Activated CD8-positive, alpha-beta T cell treated with anti-CD3 and anti-CD28 coated beads, Interleukin-2, amount 10 ng/mL, durations not matched to agents 7 days and 5 days (primary cell): ENCODE data around the gene PTPN22. TPM values are rescaled to one million over a fixed set of nuclear protein-coding genes. Genes with fewer than 3 reads are reported as not detected.
"Not testable (repeated sequence)": the region's sequence is repeated elsewhere in the genome, so short reads cannot be mapped to it uniquely, and the experiment has no call there.

Experiments used
- ATAC-seq: fragments of 150-1000 bp; cut with Tn5 transposase; one replicate; pipeline ENCODE4 v1.10.0; 2021; ENCODE audit warnings: moderate library complexity
- CTCF ChIA-PET: fragments of 350-600 bp; sonication (Branson Sonifier 250); formaldehyde crosslinking; loops from one replicate; lab custom pipeline; 2021; ENCODE audit warnings: antibody characterized with exemption; lab: Charles Lee
- POLR2A ChIA-PET: fragments of 350-600 bp; sonication (Branson Sonifier 250); formaldehyde crosslinking; loops from one replicate; lab custom pipeline; 2021; ENCODE audit warnings: antibody characterized with exemption; lab: Charles Lee
- DNase-seq: peaks from one replicate; pipeline ENCODE4 v3.0.0-alpha.2; 2020
- H3K27ac Mint-ChIP-seq: one replicate; pipeline ENCODE4 v1.8.0; 2021; ENCODE audit warnings: mild to moderate bottlenecking, mixed read lengths
- H3K27me3 Mint-ChIP-seq: one replicate; pipeline ENCODE4 v1.8.0; 2021; ENCODE audit warnings: low read depth, mixed read lengths
- H3K36me3 Mint-ChIP-seq: one replicate; pipeline ENCODE4 v1.8.0; 2021; ENCODE audit warnings: low read depth, mixed read lengths
- H3K4me1 Mint-ChIP-seq: one replicate; pipeline ENCODE4 v1.8.0; 2021; ENCODE audit warnings: low read depth, mixed read lengths
- H3K4me3 Mint-ChIP-seq: one replicate; pipeline ENCODE4 v1.8.0; 2021; ENCODE audit warnings: mild to moderate bottlenecking, mixed read lengths
- H3K9me3 Mint-ChIP-seq: one replicate; pipeline ENCODE4 v1.8.0; 2022; ENCODE audit warnings: mixed read lengths; ENCODE audit not compliant: insufficient read depth
- total RNA-seq, 2 experiments: library from RNA; stranded (reverse); gene quantifications; one replicate each; pipeline ENCODE4 v1.2.3, GENCODE V29; 2021

PTPN22 gene
- total RNA-seq, 2 experiments from 2014 or later, result 74.8 to 78.9 TPM

DNA sequence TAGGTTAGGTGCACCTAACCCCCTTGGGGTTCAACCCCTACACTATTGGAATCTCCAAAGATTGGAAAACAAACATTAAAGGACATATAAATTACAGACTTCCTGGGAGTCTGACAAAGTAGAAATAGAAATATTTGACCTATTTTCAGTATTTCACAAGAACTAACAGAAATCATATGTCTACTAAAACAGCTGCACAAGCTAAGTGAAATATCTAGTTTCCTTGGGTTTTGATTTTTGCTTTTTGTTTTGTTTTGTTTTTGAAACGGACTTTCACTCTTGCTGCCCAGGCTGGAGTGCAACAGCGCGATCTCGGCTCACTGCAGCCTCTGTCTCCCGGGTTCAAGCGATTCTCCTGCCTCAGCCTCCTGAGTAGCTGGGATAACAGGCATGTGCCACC is 18.8 kb downstream of the PTPN22 start:
- H3K9me3 Mint-ChIP-seq, H3K27ac Mint-ChIP-seq, DNase-seq, H3K27me3 Mint-ChIP-seq, ATAC-seq, CTCF ChIA-PET, H3K4me3 Mint-ChIP-seq, POLR2A ChIA-PET: not testable (repeated sequence)
- Mint-ChIP-seq H3K36me3 (peaks cover 77% of the 10 kb centered on the region), H3K4me1 (peaks cover 26% of the 10 kb centered on the region)

DNA sequence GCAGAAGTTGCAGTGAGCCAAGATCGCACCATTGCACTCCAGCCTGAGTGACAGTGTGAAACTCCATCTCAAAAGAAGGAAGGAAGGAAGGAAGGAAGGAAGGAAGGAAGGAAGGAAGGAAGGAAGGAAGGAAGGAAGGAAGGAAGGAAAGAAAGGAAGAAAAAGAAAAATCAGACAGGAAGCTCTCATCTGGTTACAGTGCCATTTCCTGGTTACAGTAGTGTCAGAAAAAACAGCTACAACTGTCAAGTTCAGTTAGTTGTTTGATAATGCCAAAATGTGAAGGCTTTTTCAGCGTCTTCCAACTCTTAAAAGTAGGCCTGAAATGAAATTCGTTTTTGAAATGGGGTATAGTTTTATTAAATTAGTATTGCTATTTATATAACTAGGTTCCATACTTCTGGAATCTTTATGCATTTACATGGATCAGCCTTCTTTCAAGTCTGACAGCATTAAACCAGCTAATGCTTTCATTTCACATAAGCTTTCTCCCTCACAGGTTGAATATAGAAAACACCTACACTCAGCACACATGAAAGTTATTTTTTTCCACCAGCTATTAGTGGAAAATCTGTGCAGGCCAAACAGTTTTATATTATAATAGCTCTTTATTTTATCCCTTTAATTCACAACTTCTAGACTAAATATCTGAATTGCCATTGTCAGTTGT is 21.2 kb downstream of the PTPN22 start:
- H3K27ac Mint-ChIP-seq, result peak overlapping the region; percentile 65
- no peaks in the 10 kb centered on the region for H3K27me3 Mint-ChIP-seq
- no peak for DNase-seq
- H3K36me3 Mint-ChIP-seq, result peaks cover 78% of the 10 kb centered on the region
- peak; percentile 52 for ATAC-seq
- H3K9me3 Mint-ChIP-seq, result peaks cover 13% of the 10 kb centered on the region
- CTCF ChIA-PET, result interaction anchor here (0.6 to 2.3 kb wide), 9 partner anchors 10 to 126 kb away, joined by 3 to 11 read pairs (median 3); partner anchors contain the start of genes AP4B1, DCLRE1B and HIPK1
- H3K4me3 Mint-ChIP-seq, result no peak overlapping the region
- POLR2A ChIA-PET, result interaction anchor here (0.6 to 1.3 kb wide), 4 partner anchors 17 to 22 kb away, joined by 3 to 5 read pairs (median 4); no protein-coding TSS in a partner anchor
- H3K4me1 Mint-ChIP-seq, result peaks cover 26% of the 10 kb centered on the region

DNA sequence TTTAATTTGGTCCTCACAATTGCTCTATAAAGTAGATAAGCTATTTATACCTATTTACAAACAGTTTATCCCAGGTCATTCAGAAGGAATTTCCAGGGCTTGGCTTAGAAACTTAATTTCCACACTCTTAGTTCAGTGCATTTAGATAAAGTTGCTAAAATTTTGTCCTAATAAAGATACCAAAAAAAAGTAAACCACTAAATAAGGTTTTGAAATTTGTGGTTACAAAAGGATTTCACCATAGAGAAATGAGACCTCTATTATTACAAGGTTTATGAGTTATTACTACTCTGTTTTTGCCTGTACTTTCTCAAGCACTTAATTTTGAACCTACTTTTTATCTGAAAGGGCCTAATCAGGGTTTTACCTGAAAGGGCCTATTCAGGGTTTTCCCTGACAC is 22.4 kb downstream of the PTPN22 start:
- Mint-ChIP-seq H3K4me1 (peaks cover 23% of the 10 kb centered on the region), H3K27me3 (no peaks in the 10 kb centered on the region), H3K36me3 (peaks cover 74% of the 10 kb centered on the region), H3K9me3 (peaks cover 13% of the 10 kb centered on the region), H3K4me3 (no peak overlapping the region), H3K27ac (no peak overlapping the region)
- POLR2A ChIA-PET, result no interaction called here
- CTCF ChIA-PET, result interaction anchor here (1.6 to 2.3 kb wide), 2 partner anchors 11 to 103 kb away, joined by 3 to 11 read pairs; no protein-coding TSS in a partner anchor
- DNase-seq (no peak), ATAC-seq (no peak)

DNA sequence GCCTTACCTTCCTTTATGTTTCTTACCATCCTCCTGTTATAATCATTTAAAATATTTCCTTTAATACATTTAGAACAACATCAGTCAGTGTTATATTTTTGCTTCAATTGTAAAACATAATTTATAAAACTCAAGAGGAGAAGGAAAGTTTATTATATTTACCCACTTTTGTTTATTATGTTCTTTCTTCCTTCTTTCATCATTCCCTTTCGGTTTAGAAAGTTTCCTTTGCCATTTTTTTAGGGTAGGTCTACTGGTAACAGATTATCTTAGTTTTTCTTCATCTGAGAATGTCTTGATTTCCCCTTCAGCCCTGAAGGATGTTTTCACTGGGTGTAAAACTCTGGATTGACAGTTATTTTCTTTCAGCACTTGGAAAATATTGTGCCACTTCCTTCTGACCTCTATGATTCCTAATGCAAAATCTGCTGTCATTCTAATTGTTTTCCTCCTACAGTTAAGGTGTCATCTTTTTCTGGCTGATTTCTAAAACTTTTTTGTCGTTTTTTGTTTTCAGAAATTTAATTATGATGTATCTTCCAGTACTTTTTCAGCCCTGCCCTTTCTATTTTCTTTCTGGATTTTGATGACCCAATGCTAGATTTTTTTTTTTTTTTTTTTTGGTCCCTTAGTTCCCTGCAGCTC is 25.0 kb downstream of the PTPN22 start:
- peaks cover 18% of the 10 kb centered on the region for H3K4me1 Mint-ChIP-seq
- H3K9me3 Mint-ChIP-seq, result peaks cover 13% of the 10 kb centered on the region
- H3K4me3 Mint-ChIP-seq, result no peak overlapping the region
- POLR2A ChIA-PET, result no interaction called here
- CTCF ChIA-PET, result no interaction called here
- no peak overlapping the region for H3K27ac Mint-ChIP-seq
- peaks cover 78% of the 10 kb centered on the region for H3K36me3 Mint-ChIP-seq
- no peaks in the 10 kb centered on the region for H3K27me3 Mint-ChIP-seq
- no peak for DNase-seq
- no peak for ATAC-seq

DNA sequence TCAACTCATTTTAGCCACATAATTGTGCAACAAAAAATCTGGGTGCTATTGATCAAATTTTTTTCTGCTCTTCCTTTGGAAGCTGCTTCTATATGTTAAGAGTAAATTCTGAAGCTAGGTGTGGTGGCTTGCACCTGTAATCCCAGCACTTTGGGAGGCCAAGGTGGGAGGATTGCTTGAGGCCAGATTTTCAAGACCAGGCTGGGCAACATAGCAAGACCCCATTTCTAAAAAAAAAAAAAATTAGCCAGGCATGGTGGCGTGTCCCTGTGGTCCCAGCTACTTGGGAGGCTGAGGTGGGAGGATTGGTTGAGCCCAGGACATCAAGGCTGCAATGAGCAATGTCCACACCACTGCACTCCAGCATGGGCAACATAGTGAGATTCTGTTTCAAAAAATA is 35.0 kb downstream of the PTPN22 start:
- Mint-ChIP-seq H3K9me3 (no peaks in the 10 kb centered on the region), H3K27me3 (no peaks in the 10 kb centered on the region), H3K4me3 (no peak overlapping the region), H3K4me1 (peaks cover 5% of the 10 kb centered on the region), H3K27ac (no peak overlapping the region), H3K36me3 (peaks cover 56% of the 10 kb centered on the region)
- ATAC-seq (no peak), DNase-seq (no peak)
- ChIA-PET POLR2A (interaction anchor here (0.9 kb wide), 1 partner anchor 33 kb away, joined by 3 read pairs; no protein-coding TSS in a partner anchor), CTCF (interaction anchor here (0.9 to 3.0 kb wide), 9 partner anchors 13 to 127 kb away, joined by 3 to 17 read pairs (median 7); partner anchors contain the start of genes AP4B1 and HIPK1)

DNA sequence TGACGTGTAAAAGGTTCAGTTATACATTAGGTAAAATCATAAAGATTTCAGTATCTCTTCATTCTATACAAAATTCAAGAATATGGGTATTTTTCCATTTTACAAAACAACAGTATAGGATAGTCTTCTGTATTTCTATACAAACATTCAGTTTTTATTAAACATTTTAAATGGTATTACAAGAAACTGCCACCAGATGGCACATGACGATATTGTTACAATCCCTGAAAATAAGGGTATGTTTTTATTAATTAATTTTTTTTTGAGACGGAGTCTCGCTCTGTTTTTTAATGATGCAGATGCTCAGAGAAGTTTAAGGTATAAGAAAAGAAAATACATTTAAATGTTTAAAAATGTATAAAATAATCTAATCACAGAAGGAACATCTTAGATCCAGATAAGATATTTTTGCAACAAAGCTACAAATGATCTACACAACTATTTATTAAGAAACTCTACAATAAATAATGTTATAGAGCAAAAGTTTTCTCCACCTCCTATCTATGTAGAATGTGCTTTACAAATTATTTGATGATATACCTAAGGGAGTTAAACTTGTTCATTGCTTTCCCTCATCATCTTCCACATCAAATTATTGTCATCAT is 35.7 kb downstream of the PTPN22 start:
- no peak overlapping the region for H3K4me3 Mint-ChIP-seq
- H3K4me1 Mint-ChIP-seq, result peaks cover 5% of the 10 kb centered on the region
- ChIA-PET CTCF (interaction anchor here (0.8 to 3.5 kb wide), 16 partner anchors 12 to 143 kb away, joined by 3 to 23 read pairs (median 6); partner anchors contain the start of genes AP4B1, DCLRE1B, HIPK1 and OLFML3), POLR2A (interaction anchor here (1.0 kb wide), 1 partner anchor 93 kb away, joined by 3 read pairs; the partner anchor contains the start of gene HIPK1)
- DNase-seq, result peak; percentile 41
- no peaks in the 10 kb centered on the region for H3K27me3 Mint-ChIP-seq
- no peak for ATAC-seq
- peaks cover 57% of the 10 kb centered on the region for H3K36me3 Mint-ChIP-seq
- no peaks in the 10 kb centered on the region for H3K9me3 Mint-ChIP-seq
- no peak overlapping the region for H3K27ac Mint-ChIP-seq

DNA sequence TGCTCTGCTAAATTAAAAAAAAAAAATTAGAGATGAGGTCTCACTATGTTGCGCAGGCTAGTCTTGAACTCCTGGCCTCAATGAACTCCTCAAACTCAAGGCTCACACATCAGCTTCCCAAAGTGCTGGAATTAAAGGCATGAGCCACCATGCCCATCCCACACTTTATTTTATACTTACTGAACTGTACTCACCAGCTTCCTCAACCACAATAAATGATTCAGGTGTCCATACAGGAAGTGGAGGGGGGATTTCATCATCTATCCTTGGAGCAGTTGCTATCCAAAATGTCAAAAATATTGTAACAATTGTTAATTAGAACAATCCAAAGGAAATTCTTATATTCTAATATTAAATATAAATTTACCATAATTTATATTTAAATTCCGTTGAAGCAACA is 36.8 kb downstream of the PTPN22 start:
- POLR2A ChIA-PET, result interaction anchor here (1.0 kb wide), 1 partner anchor 94 kb away, joined by 3 read pairs; the partner anchor contains the start of gene HIPK1
- no peak for ATAC-seq
- H3K27ac Mint-ChIP-seq, result no peak overlapping the region

DNA sequence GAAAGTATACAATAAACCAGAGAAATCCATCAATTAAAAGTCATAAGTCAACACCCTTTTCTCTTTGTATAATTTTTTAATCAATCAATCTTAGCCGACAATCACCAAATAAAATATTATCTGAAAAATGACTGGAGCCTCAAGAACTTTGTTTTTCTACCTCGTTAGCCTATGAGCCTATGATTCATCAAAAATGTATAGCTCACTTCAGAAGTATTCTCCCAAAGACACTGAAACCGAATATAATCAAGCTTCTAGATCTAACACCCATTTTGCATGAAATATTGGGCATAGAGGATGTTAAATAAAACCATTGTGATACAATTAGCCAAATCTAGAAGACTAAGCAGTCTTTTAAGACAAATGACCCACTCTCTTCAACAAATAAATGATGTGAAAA is 41.5 kb downstream of the PTPN22 start:
- Mint-ChIP-seq H3K4me1 (no peaks in the 10 kb centered on the region), H3K9me3 (no peaks in the 10 kb centered on the region), H3K27ac (no peak overlapping the region), H3K36me3 (peaks cover 50% of the 10 kb centered on the region), H3K4me3 (no peak overlapping the region), H3K27me3 (no peaks in the 10 kb centered on the region)
- ChIA-PET CTCF (no interaction called here), POLR2A (no interaction called here)
- DNase-seq (no peak), ATAC-seq (no peak)

More for the DNA sequence above, 36.8 kb downstream of the PTPN22 start:
- CTCF ChIA-PET, result interaction anchor here (0.8 to 3.5 kb wide), 13 partner anchors 11 to 448 kb away, joined by 3 to 23 read pairs (median 7); partner anchors contain the start of genes AP4B1, DCLRE1B, HIPK1 and OLFML3
- no peak overlapping the region for H3K4me3 Mint-ChIP-seq
- H3K4me1 Mint-ChIP-seq, result peaks cover 5% of the 10 kb centered on the region
- no peak for DNase-seq
- H3K36me3 Mint-ChIP-seq, result peaks cover 54% of the 10 kb centered on the region
- no peaks in the 10 kb centered on the region for H3K27me3 Mint-ChIP-seq
- H3K9me3 Mint-ChIP-seq, result no peaks in the 10 kb centered on the region

DNA sequence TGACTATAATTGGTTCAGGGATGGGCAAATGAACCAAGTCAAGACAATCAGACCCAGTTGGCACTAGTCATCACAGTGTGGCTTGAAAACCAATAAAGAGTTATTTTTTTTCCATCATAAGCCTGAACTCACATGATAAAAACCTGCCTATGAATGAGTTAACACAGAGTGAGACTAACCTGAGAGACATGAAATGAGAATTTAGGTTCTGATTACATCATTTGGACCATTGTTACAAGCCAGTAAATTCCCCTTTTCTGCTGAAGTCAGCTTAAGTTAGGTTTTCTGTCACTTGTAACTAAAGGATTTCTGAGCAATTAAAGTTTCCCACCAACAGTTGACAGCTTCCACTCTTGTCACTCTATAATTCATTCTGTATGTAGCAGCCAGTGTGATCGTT is 49.6 kb downstream of the PTPN22 start:
- H3K4me3 Mint-ChIP-seq, result no peak overlapping the region
- H3K4me1 Mint-ChIP-seq, result no peaks in the 10 kb centered on the region
- ATAC-seq (no peak), DNase-seq (no peak)
- no peaks in the 10 kb centered on the region for H3K9me3 Mint-ChIP-seq
- peaks cover 55% of the 10 kb centered on the region for H3K36me3 Mint-ChIP-seq
- POLR2A ChIA-PET, result no interaction called here
- no peaks in the 10 kb centered on the region for H3K27me3 Mint-ChIP-seq
- no peak overlapping the region for H3K27ac Mint-ChIP-seq
- CTCF ChIA-PET, result interaction anchor here (1.3 to 1.7 kb wide), 2 partner anchors 11 to 82 kb away, joined by 3 to 4 read pairs; partner anchors contain the start of gene AP4B1

DNA sequence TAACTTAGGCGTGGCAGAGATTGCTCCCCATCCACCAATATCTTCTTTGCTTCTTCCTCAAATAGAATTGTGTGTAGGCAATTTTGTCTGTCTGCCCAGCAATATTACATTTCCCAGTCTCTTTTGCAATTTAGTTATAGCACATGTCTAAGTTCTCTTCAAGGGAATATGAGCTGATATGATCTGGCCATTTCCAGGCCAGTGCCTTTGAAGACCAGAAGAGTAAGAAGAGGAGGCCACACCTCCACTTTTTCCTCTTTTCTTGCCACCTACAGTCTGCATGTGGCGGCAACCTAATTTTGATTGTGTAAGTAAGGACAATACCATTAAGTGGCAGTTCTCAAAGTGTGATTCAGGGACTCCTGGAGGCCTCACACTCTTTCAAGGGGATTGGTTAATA is 52.9 kb downstream of the PTPN22 start:
- Mint-ChIP-seq H3K9me3 (no peaks in the 10 kb centered on the region), H3K36me3 (peaks cover 55% of the 10 kb centered on the region), H3K4me1 (peaks cover under 1% of the 10 kb centered on the region), H3K27me3 (no peaks in the 10 kb centered on the region), H3K27ac (no peak overlapping the region), H3K4me3 (no peak overlapping the region)
- POLR2A ChIA-PET, result no interaction called here
- no peak for DNase-seq
- CTCF ChIA-PET, result interaction anchor here (1.0 kb wide), 1 partner anchor 42 kb away, joined by 3 read pairs; no protein-coding TSS in a partner anchor
- ATAC-seq, result no peak

DNA sequence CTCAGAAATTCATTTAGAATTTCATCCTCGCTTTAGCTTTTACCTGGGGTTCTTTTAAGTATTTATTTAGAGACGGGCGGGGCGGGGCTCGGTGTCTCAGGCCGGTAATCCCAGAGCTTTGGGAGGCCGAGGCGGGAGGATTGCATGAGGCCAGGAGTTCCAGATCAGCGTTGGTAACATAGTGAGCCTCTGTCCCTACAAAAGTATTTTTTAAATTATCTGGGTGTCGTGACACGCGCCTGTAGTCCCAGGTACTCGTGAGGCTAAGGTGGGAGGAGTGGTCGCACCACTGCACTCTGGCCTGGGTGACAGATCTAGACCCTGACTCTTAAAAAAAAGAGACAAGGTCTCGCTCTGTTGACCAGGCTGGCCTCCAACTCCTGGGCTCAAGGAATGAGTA is 58.3 kb downstream of the PTPN22 start:
- peaks cover 38% of the 10 kb centered on the region for H3K36me3 Mint-ChIP-seq
- DNase-seq (no peak), ATAC-seq (no peak)
- peak overlapping the region; percentile 98 for H3K27ac Mint-ChIP-seq
- ChIA-PET CTCF (no interaction called here), POLR2A (interaction anchor here (1.3 kb wide), 1 partner anchor 28 kb away, joined by 6 read pairs; no protein-coding TSS in a partner anchor)
- no peaks in the 10 kb centered on the region for H3K27me3 Mint-ChIP-seq
- H3K4me3 Mint-ChIP-seq, result peak overlapping the region; percentile 98
- no peaks in the 10 kb centered on the region for H3K9me3 Mint-ChIP-seq
- peaks cover 28% of the 10 kb centered on the region for H3K4me1 Mint-ChIP-seq
